GM21737 (cell line): ENCODE data around the gene P2RY4.
"Not testable (repeated sequence)": the region's sequence is repeated elsewhere in the genome, so short reads cannot be mapped to it uniquely, and the experiment has no call there.

Experiments used
- ATAC-seq: cut with Tn5 transposase; IDR thresholded peaks from one replicate; pipeline ENCODE4 v1.9.1; 2021; ENCODE audit warnings: mild to moderate bottlenecking, moderate library complexity; ENCODE audit not compliant: unreplicated experiment

The P2RY4 gene

GRCh38 chrX:70260104-70260503 is at the start of gene P2RY4:
TSS of gene P2RY4 (minus strand) at chrX:70260204. CDS start at chrX:70259624, 580 bp downstream.
- ATAC-seq = no peak

- ATAC-seq = no peak
These were observed 41.7 kb upstream of the P2RY4 start for GRCh38 chrX:70301716-70302115.

- ATAC-seq = no peak
These were observed 33.6 kb upstream of the P2RY4 start for GRCh38 chrX:70293621-70294020.

- no peak for ATAC-seq
These were observed 32.8 kb upstream of the P2RY4 start for GRCh38 chrX:70292788-70293187.

- ATAC-seq = peak; percentile 96
These were observed 30.1 kb upstream of the P2RY4 start, which contains the start of the genes KIF4A and PDZD11 for GRCh38 chrX:70289793-70290770. TSS of gene KIF4A (plus strand) at chrX:70290104. CDS start at chrX:70290459, 355 bp downstream. TSS of gene PDZD11 (minus strand) at chrX:70289927. CDS start at chrX:70289341, 586 bp downstream.

GRCh38 chrX:70289168-70289792 is 29.3 kb upstream of the P2RY4 start:
- ATAC-seq = peak; percentile 8

- no peak for ATAC-seq
These were observed 21.9 kb upstream of the P2RY4 start, which contains the start of gene RAB41 for GRCh38 chrX:70281951-70282350. TSS of gene RAB41 (plus strand) at chrX:70282172. CDS start at chrX:70282218, 46 bp downstream.

GRCh38 chrX:70280573-70280972 is 20.6 kb upstream of the P2RY4 start:
- no peak for ATAC-seq

- no peak for ATAC-seq
These were observed 19.1 kb upstream of the P2RY4 start for GRCh38 chrX:70279081-70279480.

- not testable (repeated sequence) for ATAC-seq
These were observed 14.0 kb upstream of the P2RY4 start for GRCh38 chrX:70274029-70274428.

- ATAC-seq = no peak
These were observed 8.0 kb upstream of the P2RY4 start, which contains the start of gene ARR3 for GRCh38 chrX:70268034-70268433. TSS of gene ARR3 (plus strand) at chrX:70268334. CDS start at chrX:70269386, 1,052 bp downstream.

GRCh38 chrX:70264784-70265183 is 4.8 kb upstream of the P2RY4 start:
- ATAC-seq = no peak

- ATAC-seq = no peak
These were observed 3.1 kb upstream of the P2RY4 start for GRCh38 chrX:70262952-70263567.

- no peak for ATAC-seq
These were observed 2.3 kb downstream of the P2RY4 start for GRCh38 chrX:70257423-70258288.

- no peak for ATAC-seq
These were observed 4.6 kb downstream of the P2RY4 start for GRCh38 chrX:70255452-70255851.

- no peak for ATAC-seq
These were observed 5.1 kb downstream of the P2RY4 start for GRCh38 chrX:70254909-70255308.

GRCh38 chrX:70254063-70254400 is 6.0 kb downstream of the P2RY4 start:
- no peak for ATAC-seq

GRCh38 chrX:70253377-70254062 is 6.5 kb downstream of the P2RY4 start:
- ATAC-seq = no peak

GRCh38 chrX:70252491-70252890 is 7.5 kb downstream of the P2RY4 start:
- no peak for ATAC-seq

GRCh38 chrX:70247252-70247651 is 12.8 kb downstream of the P2RY4 start:
- no peak for ATAC-seq
